HG03095 (cell line): ENCODE results near the gene NUAK2.

Experiments used
- ATAC-seq: cut with Tn5 transposase; IDR thresholded peaks from one replicate; pipeline ENCODE4 v1.9.1; 2021; ENCODE audit warnings: moderate library complexity; ENCODE audit not compliant: unreplicated experiment

Gene NUAK2

GRCh38 chr1:205275916-205276688, 45.4 kb downstream of the NUAK2 start:
- ATAC-seq, result no peak

GRCh38 chr1:205275133-205275532, 46.4 kb downstream of the NUAK2 start:
- ATAC-seq, result no peak

- no peak for ATAC-seq
Observed at GRCh38 chr1:205274041-205274691, 47.4 kb downstream of the NUAK2 start.

GRCh38 chr1:205273551-205273982, 48.0 kb downstream of the NUAK2 start:
- ATAC-seq, result no peak

GRCh38 chr1:205272536-205272935, 49.0 kb downstream of the NUAK2 start:
- ATAC-seq, result no peak

GRCh38 chr1:205271745-205272144, 49.8 kb downstream of the NUAK2 start:
- ATAC-seq, result no peak

- ATAC-seq, result no peak
Observed at GRCh38 chr1:205271277-205271676, 50.3 kb downstream of the NUAK2 start.

- ATAC-seq, result no peak
Observed at GRCh38 chr1:205270764-205271163, 50.8 kb downstream of the NUAK2 start.

GRCh38 chr1:205270271-205270670, 51.3 kb downstream of the NUAK2 start:
- ATAC-seq, result no peak

GRCh38 chr1:205269711-205270110, 51.8 kb downstream of the NUAK2 start:
- no peak for ATAC-seq

GRCh38 chr1:205268846-205269680, 52.5 kb downstream of the NUAK2 start:
- no peak for ATAC-seq

GRCh38 chr1:205267306-205267902, 54.1 kb downstream of the NUAK2 start:
- ATAC-seq, result no peak

- no peak for ATAC-seq
Observed at GRCh38 chr1:205266611-205267305, 54.8 kb downstream of the NUAK2 start.

- no peak for ATAC-seq
Observed at GRCh38 chr1:205263580-205264190, 57.9 kb downstream of the NUAK2 start.

GRCh38 chr1:205262731-205263171, 58.8 kb downstream of the NUAK2 start:
- no peak for ATAC-seq

- ATAC-seq, result no peak
Observed at GRCh38 chr1:205261946-205262691, 59.4 kb downstream of the NUAK2 start.

GRCh38 chr1:205260948-205261732, 60.4 kb downstream of the NUAK2 start:
- ATAC-seq, result no peak

GRCh38 chr1:205259998-205260397, 61.5 kb downstream of the NUAK2 start:
- ATAC-seq, result no peak
